ENCODE measurements around the gene VPS9D1.
"Not testable (repeated sequence)": the region's sequence is repeated elsewhere in the genome, so short reads cannot be mapped to it uniquely, and the experiment has no call there.

Gene VPS9D1

GRCh38 chr16:89664238-89664637 is 56.5 kb downstream of the VPS9D1 start:
- DNase-seq (ENCODE audit: low spot score) = not testable (repeated sequence)

GRCh38 chr16:89661215-89661614 is 59.5 kb downstream of the VPS9D1 start:
- no peak for DNase-seq (ENCODE audit: low spot score)

- no peak for DNase-seq (ENCODE audit: low spot score)
These were observed 60.6 kb downstream of the VPS9D1 start for GRCh38 chr16:89660146-89660545.

- peak; percentile 46 for DNase-seq (ENCODE audit: low spot score)
These were observed 62.3 kb downstream of the VPS9D1 start for GRCh38 chr16:89658221-89658879.

GRCh38 chr16:89657442-89658220 is 63.1 kb downstream of the VPS9D1 start, which contains the start of the genes CHMP1A and SPATA33:
CHMP1A (minus strand) TSS chr16:89657708; CDS start chr16:89657588, 120 bp downstream.
SPATA33 (plus strand) TSS chr16:89657836; CDS start chr16:89657912, 76 bp downstream.
- DNase-seq (ENCODE audit: low spot score) = peak; percentile 99

Data from AG20443 (cell line).